GM12865 (cell line): Measurements from ENCODE around the gene PHF13.
A peak's percentile ranks its signal among the peaks of the same experiment; 100 is the strongest.

ENCODE experiments used
- DNase-seq: peaks from one replicate; pipeline ENCODE4 v3.0.0; 2010; ENCODE audit warnings: low read depth
- H3K4me3 ChIP-seq: 2 replicates; pipeline ENCODE4 v1.5.1; 2011; ENCODE audit warnings: mild to moderate bottlenecking, low read depth, low read length, control low read depth
- CTCF ChIP-seq: IDR thresholded peaks from 2 replicates; pipeline ENCODE4 v1.5.1; 2011; ENCODE audit warnings: low read length, control low read depth, low read depth, inconsistent platforms; ENCODE audit not compliant: insufficient read depth; ENCODE audit errors: missing control alignments

The PHF13 gene

GRCh38 chr1:6624710-6625583 is 11.4 kb downstream of the PHF13 start, which contains the start of gene THAP3:
THAP3 (plus strand) TSS chr1:6624868; CDS start chr1:6625219, 351 bp downstream.
- DNase-seq: peak; percentile 92
- peak; percentile 20 for TF ChIP-seq CTCF
- H3K4me3 ChIP-seq: peak within 1 kb of the TSS; percentile 82

GRCh38 chr1:6625584-6626149 is 12.1 kb downstream of the PHF13 start:
- peak overlapping the region; percentile 82 for H3K4me3 ChIP-seq
- TF ChIP-seq CTCF: no peak
- DNase-seq: peak; percentile 36

GRCh38 chr1:6627031-6627430 is 13.5 kb downstream of the PHF13 start:
- H3K4me3 ChIP-seq: no peak overlapping the region

GRCh38 chr1:6627841-6628545 is 14.5 kb downstream of the PHF13 start:
- H3K4me3 ChIP-seq: no peak overlapping the region
- DNase-seq: no peak
- no peak for TF ChIP-seq CTCF

More at GRCh38 chr1:6627031-6627430, 13.5 kb downstream of the PHF13 start:
- no peak for DNase-seq
- TF ChIP-seq CTCF: no peak

GRCh38 chr1:6628971-6629479 is 15.5 kb downstream of the PHF13 start:
- no peak for DNase-seq
- no peak overlapping the region for H3K4me3 ChIP-seq
- no peak for TF ChIP-seq CTCF

GRCh38 chr1:6630027-6630426 is 16.5 kb downstream of the PHF13 start:
- H3K4me3 ChIP-seq: no peak overlapping the region
- no peak for TF ChIP-seq CTCF
- DNase-seq: no peak
